Vagina (tissue), 2 donors: ENCODE results near the gene MBP.

Experiments
- CTCF ChIP-seq, 3 experiments: fragments of 450-650 bp in 2 of 3; fragments of 200-600 bp in 1 of 3; sonication (generic) in 1 of 3; IDR thresholded peaks; one replicate each; pipeline ENCODE4 v1.5.1; 2017 to 2019; ENCODE audit warnings: antibody characterized with exemption in 3 of 3, mild to moderate bottlenecking in 2 of 3, moderate library complexity in 2 of 3
- POLR2A ChIP-seq, 2 donors: fragments of 450-650 bp; IDR thresholded peaks; one replicate each; pipeline ENCODE4 v1.6.1; 2017; ENCODE audit warnings: antibody characterized with exemption in 2 of 2, mild to moderate bottlenecking in 2 of 2, moderate library complexity in 2 of 2
- POLR2AphosphoS5 ChIP-seq, 2 donors: sonication (generic); formaldehyde crosslinking; IDR thresholded peaks; one replicate each; pipeline ENCODE4 v1.9.0; 2017; ENCODE audit warnings: antibody characterized with exemption in 2 of 2, mild to moderate bottlenecking in 2 of 2, low read depth in 1 of 2; ENCODE audit not compliant: insufficient read depth in 1 of 2

GRCh38 chr18:77069482-77069881, 63.1 kb downstream of the MBP start:
- TF ChIP-seq CTCF (IDR thresholded peaks at IDR 0.05) (no peak), POLR2A (IDR thresholded peaks at IDR 0.05) (no peak), POLR2AphosphoS5 (IDR thresholded peaks at IDR 0.05; ENCODE audit: insufficient read depth in 1 of 2, low read depth in 1 of 2) (no peak)
